Mesendoderm (in vitro differentiated cells): Measurements from ENCODE around the gene PLA2G2F.

ENCODE experiments used
- DNase-seq: peaks from one replicate; pipeline ENCODE4 v3.0.0; 2013
- H2AK5ac ChIP-seq: 2 replicates; pipeline ENCODE4 v1.6.1; 2013; ENCODE audit warnings: low read length, inconsistent platforms
- H2BK120ac ChIP-seq: 2 replicates; pipeline ENCODE4 v1.6.1; 2013; ENCODE audit warnings: low read depth, mild to moderate bottlenecking, low read length, moderate library complexity, mixed read lengths
- H2BK15ac ChIP-seq: replicated peaks from 2 replicates; pipeline ENCODE4 v1.6.1; 2013; ENCODE audit warnings: low read depth, mild to moderate bottlenecking, moderate library complexity
- H2BK5ac ChIP-seq: 2 replicates; pipeline ENCODE4 v1.6.1; 2013; ENCODE audit warnings: low read length, inconsistent platforms
- H3K18ac ChIP-seq: 2 replicates; pipeline ENCODE4 v1.6.1; 2013; ENCODE audit warnings: mild to moderate bottlenecking, low read length, mixed read lengths
- H3K23ac ChIP-seq: one replicate; pipeline ENCODE4 v1.6.1; 2013; ENCODE audit warnings: low read length
- H3K27ac ChIP-seq: 2 replicates; pipeline ENCODE4 v1.5.1; 2013; ENCODE audit warnings: low read depth, mild to moderate bottlenecking, inconsistent platforms, low read length, moderate library complexity
- H3K27me3 ChIP-seq: 2 replicates; pipeline ENCODE4 v1.6.1; 2013; ENCODE audit warnings: low read length, control low read depth, mild to moderate bottlenecking, inconsistent platforms; ENCODE audit not compliant: insufficient read depth, poor library complexity
- H3K36me3 ChIP-seq: 2 replicates; pipeline ENCODE4 v1.6.1; 2013; ENCODE audit warnings: low read length, inconsistent platforms; ENCODE audit not compliant: control insufficient read depth, insufficient read depth
- H3K4ac ChIP-seq: one replicate; pipeline ENCODE4 v1.6.1; 2013; ENCODE audit warnings: low read depth, mild to moderate bottlenecking, low read length, moderate library complexity
- H3K4me1 ChIP-seq: 2 replicates; pipeline ENCODE4 v1.6.1; 2013; ENCODE audit warnings: low read depth, low read length, inconsistent platforms; ENCODE audit not compliant: control insufficient read depth
- H3K4me2 ChIP-seq: 2 replicates; pipeline ENCODE4 v1.6.1; 2013; ENCODE audit warnings: low read length
- H3K4me3 ChIP-seq: 2 replicates; pipeline ENCODE4 v1.5.1; 2013; ENCODE audit warnings: mild to moderate bottlenecking, low read length
- H3K56ac ChIP-seq: one replicate; pipeline ENCODE4 v1.6.1; 2013; ENCODE audit warnings: low read length
- H3K79me1 ChIP-seq: 2 replicates; pipeline ENCODE4 v1.6.1; 2013; ENCODE audit warnings: low read length, inconsistent platforms
- H3K79me2 ChIP-seq: 2 replicates; pipeline ENCODE4 v1.6.1; 2013; ENCODE audit warnings: mild to moderate bottlenecking, low read length; ENCODE audit not compliant: control insufficient read depth, insufficient read depth
- H3K9ac ChIP-seq: 2 replicates; pipeline ENCODE4 v1.6.1; 2013; ENCODE audit warnings: low read length, inconsistent platforms
- H4K5ac ChIP-seq: one replicate; pipeline ENCODE4 v1.6.1; 2013; ENCODE audit warnings: low read length
- H4K8ac ChIP-seq: one replicate; pipeline ENCODE4 v1.6.1; 2013; ENCODE audit warnings: low read depth, mild to moderate bottlenecking, control low read depth, low read length, moderate library complexity
- WGBS: extraction: QIAGEN DNeasy Blood & Tissue Kit; methylation state at CpG from one replicate; pipeline ENCODE4 v1.1.7; 2013; ENCODE audit warnings: low lambda C conversion rate, missing lambda C conversion rate; ENCODE audit not compliant: insufficient coverage; ENCODE audit errors: extremely low coverage; 5-methylcytosine and 5-hydroxymethylcytosine counted together

The PLA2G2F gene

DNA sequence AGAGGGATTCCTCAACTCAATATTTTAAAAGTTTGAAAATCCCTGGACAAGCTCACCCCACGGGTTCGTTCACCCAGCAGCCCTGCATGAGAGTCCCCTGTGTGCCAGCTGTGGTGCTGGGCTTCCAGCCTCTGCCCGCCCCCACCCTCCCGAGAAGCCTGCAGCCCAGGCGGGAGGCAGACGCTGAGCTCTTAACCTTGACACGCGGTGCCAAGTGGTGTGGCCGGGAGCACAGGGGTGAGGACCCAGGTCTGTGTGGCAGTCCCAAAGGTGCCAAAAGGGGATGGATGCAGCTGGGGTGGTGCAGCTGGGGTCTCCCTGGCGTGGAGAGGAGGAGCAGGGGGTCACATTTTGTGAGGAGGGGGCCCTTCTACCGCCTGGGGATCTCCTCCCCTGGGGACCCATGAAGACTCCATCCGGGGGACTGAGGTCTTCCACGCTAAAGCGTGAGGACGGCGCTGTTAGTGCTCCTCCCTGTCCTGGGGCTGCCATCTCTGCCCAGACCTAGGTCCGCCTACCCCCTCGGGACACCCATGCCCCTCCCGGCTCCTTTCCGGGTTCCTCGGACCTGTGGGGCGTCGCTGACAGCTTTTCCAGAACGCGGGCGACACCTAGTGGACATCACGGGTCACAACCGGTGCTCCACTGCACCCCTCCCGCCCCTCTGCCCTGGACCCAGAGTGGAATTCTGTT lies 12.9 kb downstream of the PLA2G2F start:
- no peak overlapping the region for H3K27ac ChIP-seq
- no peaks in the 10 kb centered on the region for H3K27me3 ChIP-seq
- no peaks in the 10 kb centered on the region for H3K36me3 ChIP-seq
- H3K4me1 ChIP-seq, result no peaks in the 10 kb centered on the region
- peak overlapping the region; percentile 10 for H3K9ac ChIP-seq
- H4K8ac ChIP-seq, result no peak overlapping the region
- peak overlapping the region; percentile 31 for H3K4me2 ChIP-seq
- WGBS, result no CpG with 5 or more reads among the region's 29 CpGs
- H3K4ac ChIP-seq, result no peak overlapping the region
- no peak overlapping the region for H3K23ac ChIP-seq
- H4K5ac ChIP-seq, result no peak overlapping the region
- no peak overlapping the region for H2AK5ac ChIP-seq
- H2BK120ac ChIP-seq, result no peak overlapping the region
- no peak overlapping the region for H2BK15ac ChIP-seq
- no peak overlapping the region for H3K4me3 ChIP-seq
- H3K56ac ChIP-seq, result peak overlapping the region; percentile 54
- H3K79me2 ChIP-seq, result no peaks in the 10 kb centered on the region
- no peaks in the 10 kb centered on the region for H3K79me1 ChIP-seq
- DNase-seq, result peak; percentile 84
- H2BK5ac ChIP-seq, result no peak overlapping the region
- H3K18ac ChIP-seq, result peak overlapping the region; percentile 51

DNA sequence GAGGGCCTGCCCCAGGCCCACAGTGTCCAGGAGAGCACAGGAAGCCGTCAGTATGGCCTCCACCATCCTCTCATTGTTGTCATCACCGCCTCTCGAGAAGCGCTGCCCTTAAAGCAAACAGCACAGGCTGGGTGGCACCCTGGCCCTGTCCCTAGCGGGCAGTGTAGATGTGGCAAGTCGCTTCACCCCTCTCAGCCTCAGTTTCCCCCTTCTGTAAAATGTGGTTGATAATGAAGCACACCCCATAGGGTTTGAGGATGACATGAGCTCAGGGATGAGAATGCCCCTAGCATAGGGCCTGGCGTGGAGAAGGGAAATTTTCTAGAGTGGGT lies 13.4 kb downstream of the PLA2G2F start:
- no peak overlapping the region for H3K23ac ChIP-seq
- no peak overlapping the region for H4K5ac ChIP-seq
- H3K4me1 ChIP-seq, result no peaks in the 10 kb centered on the region
- H3K18ac ChIP-seq, result no peak overlapping the region
- H4K8ac ChIP-seq, result no peak overlapping the region
- no peak overlapping the region for H3K9ac ChIP-seq
- H3K27me3 ChIP-seq, result no peaks in the 10 kb centered on the region
- H2BK120ac ChIP-seq, result no peak overlapping the region
- no peak for DNase-seq
- no peaks in the 10 kb centered on the region for H3K36me3 ChIP-seq
- no peak overlapping the region for H3K56ac ChIP-seq
- no peak overlapping the region for H2AK5ac ChIP-seq
- H2BK15ac ChIP-seq, result no peak overlapping the region
- no peak overlapping the region for H3K27ac ChIP-seq
- no CpG with 5 or more reads among the region's 7 CpGs for WGBS
- H2BK5ac ChIP-seq, result no peak overlapping the region
- no peaks in the 10 kb centered on the region for H3K79me2 ChIP-seq
- no peaks in the 10 kb centered on the region for H3K79me1 ChIP-seq
- H3K4me3 ChIP-seq, result no peak overlapping the region
- no peak overlapping the region for H3K4ac ChIP-seq
- H3K4me2 ChIP-seq, result no peak overlapping the region

DNA sequence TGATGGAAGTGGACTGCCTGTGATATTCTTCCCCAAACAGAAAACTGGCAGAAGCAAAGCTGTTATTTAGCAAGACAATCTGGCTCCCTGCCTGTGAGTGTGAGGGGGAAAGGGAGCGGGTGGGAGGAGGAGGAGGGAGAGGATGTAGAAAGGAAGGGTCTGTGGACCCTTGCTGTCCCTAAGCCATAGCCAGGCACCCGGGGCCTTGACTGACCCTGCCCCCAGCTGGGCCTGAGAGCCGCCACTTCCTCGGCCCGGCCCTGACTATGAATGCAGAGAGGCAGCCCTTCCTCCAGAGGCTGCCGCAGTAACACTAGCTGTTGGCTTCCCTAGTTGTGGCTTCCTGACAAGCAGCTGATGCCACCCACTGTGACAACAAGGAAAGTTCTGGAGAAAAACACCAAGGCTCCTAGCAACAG lies 13.9 kb downstream of the PLA2G2F start:
- Histone ChIP-seq H3K9ac (no peak overlapping the region), H3K4ac (no peak overlapping the region), H3K27ac (no peak overlapping the region), H3K4me3 (no peak overlapping the region), H3K4me1 (no peaks in the 10 kb centered on the region), H2BK120ac (no peak overlapping the region), H3K23ac (no peak overlapping the region), H3K36me3 (no peaks in the 10 kb centered on the region), H4K8ac (no peak overlapping the region), H3K56ac (no peak overlapping the region), H3K27me3 (no peaks in the 10 kb centered on the region), H3K79me2 (no peaks in the 10 kb centered on the region), H3K4me2 (no peak overlapping the region), H2AK5ac (no peak overlapping the region), H2BK5ac (no peak overlapping the region), H4K5ac (no peak overlapping the region), H2BK15ac (no peak overlapping the region), H3K79me1 (no peaks in the 10 kb centered on the region), H3K18ac (no peak overlapping the region)
- DNase-seq, result peak; percentile 81
- no CpG with 5 or more reads among the region's 6 CpGs for WGBS

GRCh38 chr1:20154301-20154831 lies 15.2 kb downstream of the PLA2G2F start:
- Histone ChIP-seq H3K23ac (no peak overlapping the region), H3K9ac (no peak overlapping the region), H2BK5ac (no peak overlapping the region), H2BK15ac (no peak overlapping the region), H3K79me1 (no peaks in the 10 kb centered on the region), H3K18ac (no peak overlapping the region), H3K4ac (no peak overlapping the region), H2BK120ac (no peak overlapping the region), H3K4me1 (no peaks in the 10 kb centered on the region), H3K27me3 (no peaks in the 10 kb centered on the region), H3K36me3 (no peaks in the 10 kb centered on the region), H2AK5ac (no peak overlapping the region), H3K56ac (no peak overlapping the region), H4K8ac (no peak overlapping the region), H3K4me2 (no peak overlapping the region), H4K5ac (no peak overlapping the region), H3K4me3 (no peak overlapping the region), H3K79me2 (no peaks in the 10 kb centered on the region), H3K27ac (no peak overlapping the region)
- no CpG with 5 or more reads among the region's 18 CpGs for WGBS
- DNase-seq, result no peak

GRCh38 chr1:20158358-20159070 lies 19.4 kb downstream of the PLA2G2F start:
- no peak overlapping the region for H2BK120ac ChIP-seq
- no peaks in the 10 kb centered on the region for H3K79me2 ChIP-seq
- no peak overlapping the region for H3K9ac ChIP-seq
- H3K36me3 ChIP-seq, result no peaks in the 10 kb centered on the region
- no peak overlapping the region for H3K18ac ChIP-seq
- no peaks in the 10 kb centered on the region for H3K27me3 ChIP-seq
- no peak overlapping the region for H4K8ac ChIP-seq
- H2BK15ac ChIP-seq, result no peak overlapping the region
- H3K4me1 ChIP-seq, result no peaks in the 10 kb centered on the region
- no peak overlapping the region for H3K23ac ChIP-seq
- no peak overlapping the region for H2AK5ac ChIP-seq
- H3K4me2 ChIP-seq, result no peak overlapping the region
- no peak overlapping the region for H3K4me3 ChIP-seq
- H3K27ac ChIP-seq, result no peak overlapping the region
- no peak overlapping the region for H3K56ac ChIP-seq
- no peaks in the 10 kb centered on the region for H3K79me1 ChIP-seq
- H2BK5ac ChIP-seq, result no peak overlapping the region
- WGBS, result no CpG with 5 or more reads among the region's 7 CpGs
- H4K5ac ChIP-seq, result no peak overlapping the region
- no peak for DNase-seq
- no peak overlapping the region for H3K4ac ChIP-seq
